ENCODE measurements around the gene ACVR2B.
"Not testable (repeated sequence)": the region's sequence is repeated elsewhere in the genome, so short reads cannot be mapped to it uniquely, and the experiment has no call there.

ACVR2B gene

GRCh38 chr3:38453075-38453912, at the start of gene ACVR2B:
TSS of gene ACVR2B (plus strand) at chr3:38453890. CDS start at chr3:38454323, 433 bp downstream.
- peak; percentile 67 for DNase-seq

GRCh38 chr3:38404286-38404685, 49.4 kb upstream of the ACVR2B start:
- DNase-seq, result no peak

GRCh38 chr3:38411591-38411990, 42.1 kb upstream of the ACVR2B start:
- no peak for DNase-seq

- not testable (repeated sequence) for DNase-seq
Measured at GRCh38 chr3:38420758-38421157, 32.9 kb upstream of the ACVR2B start.

- DNase-seq, result no peak
Measured at GRCh38 chr3:38421679-38422336, 31.9 kb upstream of the ACVR2B start.

- DNase-seq, result not testable (repeated sequence)
Measured at GRCh38 chr3:38426798-38427426, 26.8 kb upstream of the ACVR2B start.

GRCh38 chr3:38432871-38433658, 20.6 kb upstream of the ACVR2B start:
- DNase-seq, result not testable (repeated sequence)

- not testable (repeated sequence) for DNase-seq
Measured at GRCh38 chr3:38433661-38434060, 20.0 kb upstream of the ACVR2B start.

- not testable (repeated sequence) for DNase-seq
Measured at GRCh38 chr3:38438436-38439069, 15.1 kb upstream of the ACVR2B start.

- DNase-seq, result not testable (repeated sequence)
Measured at GRCh38 chr3:38443205-38443604, 10.5 kb upstream of the ACVR2B start.

- DNase-seq, result no peak
Measured at GRCh38 chr3:38446085-38446686, 7.5 kb upstream of the ACVR2B start.

GRCh38 chr3:38446812-38447211, 6.9 kb upstream of the ACVR2B start:
- DNase-seq, result no peak

- DNase-seq, result no peak
Measured at GRCh38 chr3:38450853-38451252, 2.8 kb upstream of the ACVR2B start.

GRCh38 chr3:38453913-38454177, 155 bp downstream of the ACVR2B start:
- DNase-seq, result no peak

GRCh38 chr3:38454178-38454883, 641 bp downstream of the ACVR2B start:
- no peak for DNase-seq

GRCh38 chr3:38454884-38455638, 1.4 kb downstream of the ACVR2B start:
- peak; percentile 77 for DNase-seq

GRCh38 chr3:38455639-38456430, 2.1 kb downstream of the ACVR2B start:
- no peak for DNase-seq

GRCh38 chr3:38457111-38458003, 3.7 kb downstream of the ACVR2B start:
- DNase-seq, result no peak

All from NCI-H510A (cell line).